ENCODE measurements around the gene HTR7.

HTR7 gene

DNA sequence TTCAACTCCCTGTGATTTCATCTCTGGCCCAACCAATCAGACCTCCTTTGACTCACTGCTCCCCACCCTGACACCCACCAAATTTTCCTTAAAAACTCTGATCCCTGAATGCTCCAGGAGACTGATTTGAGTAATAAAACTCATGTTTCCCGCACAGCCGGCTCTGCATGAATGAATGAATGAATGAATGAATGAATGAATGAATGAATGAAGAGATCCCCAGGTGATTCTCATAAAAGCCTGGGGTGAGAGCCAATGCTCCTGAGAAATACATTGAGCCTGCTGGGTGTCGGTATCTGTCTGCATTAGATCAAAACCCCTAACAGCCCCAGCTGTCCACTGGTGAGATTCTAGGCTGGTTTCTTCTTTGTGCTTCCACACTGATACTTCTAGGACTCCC, 58.7 kb downstream of the HTR7 start:
- TF ChIP-seq TCF12 (IDR thresholded peaks at IDR 0.05; ENCODE audit: low read depth), result no peak
- no peak for TF ChIP-seq REST (IDR thresholded peaks at IDR 0.05; ENCODE audit: low read depth)
- TF ChIP-seq CREB1 (IDR thresholded peaks at IDR 0.05; ENCODE audit: low read depth), result no peak
- no peak for TF ChIP-seq ZBTB7A (IDR thresholded peaks at IDR 0.05; ENCODE audit: low read depth)
- TF ChIP-seq RAD21 (IDR thresholded peaks at IDR 0.05; ENCODE audit: low read depth), result no peak
- TF ChIP-seq TEAD4 (IDR thresholded peaks at IDR 0.05), result no peak
- TF ChIP-seq EGR1 (IDR thresholded peaks at IDR 0.05), result no peak
- no peak for TF ChIP-seq EP300 (IDR thresholded peaks at IDR 0.05; ENCODE audit: borderline replicate concordance)
- no peak for TF ChIP-seq YY1 (IDR thresholded peaks at IDR 0.05; ENCODE audit: low read depth)
- TF ChIP-seq FOXM1 (IDR thresholded peaks at IDR 0.05; ENCODE audit: borderline replicate concordance, low read depth), result no peak

GRCh38 chr10:90798482-90798881, 59.4 kb downstream of the HTR7 start:
- no peak for TF ChIP-seq TEAD4 (IDR thresholded peaks at IDR 0.05)
- no peak for TF ChIP-seq EP300 (IDR thresholded peaks at IDR 0.05; ENCODE audit: borderline replicate concordance)
- TF ChIP-seq ZBTB7A (IDR thresholded peaks at IDR 0.05; ENCODE audit: low read depth), result no peak
- no peak for TF ChIP-seq RAD21 (IDR thresholded peaks at IDR 0.05; ENCODE audit: low read depth)
- no peak for TF ChIP-seq CREB1 (IDR thresholded peaks at IDR 0.05; ENCODE audit: low read depth)
- no peak for TF ChIP-seq REST (IDR thresholded peaks at IDR 0.05; ENCODE audit: low read depth)
- no peak for TF ChIP-seq TAF1 (IDR thresholded peaks at IDR 0.05; ENCODE audit: low read depth)
- no peak for TF ChIP-seq MAX (IDR thresholded peaks at IDR 0.05)
- no peak for TF ChIP-seq YY1 (IDR thresholded peaks at IDR 0.05; ENCODE audit: low read depth)
- TF ChIP-seq TCF12 (IDR thresholded peaks at IDR 0.05; ENCODE audit: low read depth), result no peak
- no peak for TF ChIP-seq NFIC (IDR thresholded peaks at IDR 0.05)
- TF ChIP-seq CEBPB (IDR thresholded peaks at IDR 0.05), result no peak
- TF ChIP-seq EGR1 (IDR thresholded peaks at IDR 0.05), result no peak
- TF ChIP-seq USF1 (IDR thresholded peaks at IDR 0.05), result no peak
- TF ChIP-seq FOXM1 (IDR thresholded peaks at IDR 0.05; ENCODE audit: borderline replicate concordance, low read depth), result no peak

DNA sequence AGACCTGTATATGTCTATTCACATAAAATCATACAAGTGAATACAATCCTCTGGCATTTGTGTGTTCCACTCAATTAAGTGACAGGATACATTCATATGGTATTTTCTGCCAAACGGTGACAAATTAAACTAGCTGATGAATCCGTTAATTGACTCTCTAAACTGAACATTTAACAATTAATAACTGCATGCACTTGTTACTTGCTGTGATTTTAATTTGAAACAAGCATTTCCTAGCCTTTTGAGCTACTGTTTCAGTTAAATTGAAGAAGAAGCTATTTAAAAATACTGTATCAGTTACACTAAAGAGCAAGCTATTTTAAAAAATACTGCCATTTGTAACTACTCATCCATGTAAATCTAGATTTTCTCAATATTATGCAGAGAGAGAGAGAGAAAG, 67.4 kb downstream of the HTR7 start:
- no peak for TF ChIP-seq CREB1 (IDR thresholded peaks at IDR 0.05; ENCODE audit: low read depth)
- TF ChIP-seq MAX (IDR thresholded peaks at IDR 0.05), result no peak
- no peak for TF ChIP-seq FOXM1 (IDR thresholded peaks at IDR 0.05; ENCODE audit: borderline replicate concordance, low read depth)
- no peak for TF ChIP-seq YY1 (IDR thresholded peaks at IDR 0.05; ENCODE audit: low read depth)
- TF ChIP-seq REST (IDR thresholded peaks at IDR 0.05; ENCODE audit: low read depth), result no peak
- no peak for TF ChIP-seq TCF12 (IDR thresholded peaks at IDR 0.05; ENCODE audit: low read depth)
- no peak for TF ChIP-seq TEAD4 (IDR thresholded peaks at IDR 0.05)
- TF ChIP-seq EGR1 (IDR thresholded peaks at IDR 0.05), result no peak
- TF ChIP-seq NFIC (IDR thresholded peaks at IDR 0.05), result no peak

DNA sequence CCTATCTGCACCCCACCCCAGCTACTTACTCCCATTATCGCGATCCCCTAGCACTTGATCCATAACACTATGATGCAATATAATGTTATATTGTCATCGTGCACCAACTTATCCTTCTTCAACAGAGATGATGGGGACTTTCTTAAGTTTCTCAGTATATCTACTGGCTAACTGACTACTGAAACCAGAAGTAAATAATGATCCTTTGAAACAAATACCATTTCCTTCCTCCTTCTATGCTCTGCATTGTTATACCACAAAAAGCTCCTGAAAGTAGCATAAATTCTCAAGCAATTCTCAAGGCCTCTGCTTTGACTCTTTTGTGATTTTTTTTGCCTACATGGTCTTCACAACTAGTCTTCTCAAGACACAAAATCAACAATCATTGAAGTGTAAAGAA, 68.9 kb downstream of the HTR7 start:
- TF ChIP-seq TEAD4 (IDR thresholded peaks at IDR 0.05) (no peak), RAD21 (IDR thresholded peaks at IDR 0.05; ENCODE audit: low read depth) (no peak), EGR1 (IDR thresholded peaks at IDR 0.05) (no peak), NFIC (IDR thresholded peaks at IDR 0.05) (no peak), CEBPB (IDR thresholded peaks at IDR 0.05) (no peak), MAX (IDR thresholded peaks at IDR 0.05) (no peak), CREB1 (IDR thresholded peaks at IDR 0.05; ENCODE audit: low read depth) (no peak)

GRCh38 chr10:90788199-90788491, 69.7 kb downstream of the HTR7 start:
- TF ChIP-seq TCF12 (IDR thresholded peaks at IDR 0.05; ENCODE audit: low read depth) (no peak), NFIC (IDR thresholded peaks at IDR 0.05) (no peak), TEAD4 (IDR thresholded peaks at IDR 0.05) (no peak), YY1 (IDR thresholded peaks at IDR 0.05; ENCODE audit: low read depth) (no peak), USF1 (IDR thresholded peaks at IDR 0.05) (no peak), REST (IDR thresholded peaks at IDR 0.05; ENCODE audit: low read depth) (no peak), EP300 (IDR thresholded peaks at IDR 0.05; ENCODE audit: borderline replicate concordance) (no peak), ZBTB7A (IDR thresholded peaks at IDR 0.05; ENCODE audit: low read depth) (no peak), TAF1 (IDR thresholded peaks at IDR 0.05; ENCODE audit: low read depth) (no peak), CEBPB (IDR thresholded peaks at IDR 0.05) (no peak), RAD21 (IDR thresholded peaks at IDR 0.05; ENCODE audit: low read depth) (no peak), FOXM1 (IDR thresholded peaks at IDR 0.05; ENCODE audit: borderline replicate concordance, low read depth) (no peak), EGR1 (IDR thresholded peaks at IDR 0.05) (no peak), CREB1 (IDR thresholded peaks at IDR 0.05; ENCODE audit: low read depth) (no peak), MAX (IDR thresholded peaks at IDR 0.05) (no peak)

All from Ishikawa (cell line).